Renal cortical epithelial cell (primary cell): ENCODE data around the gene TLE1. TPM values are rescaled to one million over a fixed set of nuclear protein-coding genes. Genes with fewer than 3 reads are reported as not detected.
"Not testable (repeated sequence)": the region's sequence is repeated elsewhere in the genome, so short reads cannot be mapped to it uniquely, and the experiment has no call there.

ENCODE experiments used
- DNase-seq: peaks from one replicate; pipeline ENCODE4 v3.0.0-alpha.2; 2011; ENCODE audit warnings: low read depth
- total RNA-seq: library from RNA; depleted of rRNA; stranded (reverse); fragments of >200 nt; gene quantifications from 2 replicates; pipeline ENCODE4 v1.2.3, GENCODE V29; 2014

Gene TLE1
- total RNA-seq, 1 donor from 2014 or later = 103 TPM

DNA sequence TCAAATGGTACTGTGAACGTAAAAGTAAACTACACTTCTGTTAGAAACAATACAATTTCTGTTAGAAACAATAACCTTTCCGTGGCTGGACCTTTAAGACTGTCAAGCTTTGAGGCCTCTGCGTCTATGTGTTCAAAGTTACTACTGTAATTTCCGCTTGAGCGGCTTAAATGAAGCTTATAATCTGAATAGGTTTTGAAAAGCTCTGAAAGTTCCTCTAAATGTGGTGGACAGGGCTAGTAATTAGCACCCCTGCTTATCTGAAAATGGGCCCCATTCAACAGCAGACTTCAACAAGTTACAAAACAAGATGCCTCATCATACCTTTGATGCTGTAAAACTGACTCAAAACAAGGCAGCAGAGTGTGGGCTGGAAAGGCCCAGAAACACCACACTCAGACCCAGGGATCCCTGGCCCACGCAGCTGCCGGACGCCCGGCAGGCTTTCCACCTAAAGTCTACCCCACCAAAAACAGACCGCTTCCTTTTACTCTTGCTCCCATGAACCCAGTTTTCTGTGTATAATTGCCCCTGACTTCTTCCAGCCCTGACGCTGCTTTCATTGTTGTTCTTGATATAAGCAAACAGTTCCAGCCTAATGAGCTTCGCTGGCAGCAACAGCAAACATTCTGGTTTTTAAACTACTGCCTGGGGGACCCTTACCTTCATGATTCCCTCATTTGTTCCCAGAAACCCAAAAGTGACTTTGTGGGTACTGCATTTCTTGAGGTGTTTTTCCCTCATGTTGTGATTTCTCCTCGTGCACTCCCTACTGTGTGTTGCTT is 66.7 kb downstream of the TLE1 start:
- DNase-seq = no peak

DNA sequence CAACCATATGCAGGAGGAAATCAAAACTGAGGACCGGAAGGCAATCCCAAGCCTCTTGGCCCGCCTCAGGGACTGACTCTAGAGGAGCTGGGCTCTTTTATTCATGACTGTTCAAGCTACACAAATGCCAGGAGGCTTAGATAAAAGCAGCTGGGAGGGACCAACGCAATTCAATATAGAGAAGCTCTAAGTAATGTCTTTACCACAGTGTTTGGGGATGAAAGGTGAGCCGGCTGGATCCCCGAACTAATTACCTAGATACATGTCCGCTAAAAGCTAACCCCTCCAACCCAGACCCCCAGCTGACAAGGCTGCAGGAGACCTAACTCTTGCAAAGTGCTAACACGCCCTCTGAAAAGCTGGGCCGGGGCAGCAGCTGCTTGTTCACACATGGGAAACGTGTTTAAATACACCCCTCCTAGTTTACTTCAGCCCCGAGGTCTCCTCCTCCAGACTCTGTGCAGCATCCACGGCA is 67.5 kb downstream of the TLE1 start:
- no peak for DNase-seq

DNA sequence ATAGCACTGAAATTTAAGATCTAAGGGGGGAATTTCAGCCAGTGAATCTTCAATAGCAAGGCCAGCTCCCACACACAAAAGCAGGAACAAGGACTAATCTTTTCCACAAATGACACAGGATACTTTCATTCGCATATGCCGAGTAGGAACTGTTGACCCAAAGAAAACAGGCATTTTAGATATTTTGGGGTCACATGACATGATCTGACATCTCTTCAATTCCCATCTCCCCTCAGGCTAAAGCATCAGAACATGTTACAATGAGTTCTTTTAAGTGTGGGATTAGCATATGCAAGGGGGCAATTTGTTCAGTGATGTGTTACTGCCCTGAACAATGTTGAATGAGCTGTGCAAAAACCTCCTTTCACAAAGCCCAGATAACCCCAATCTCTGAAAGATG is 68.2 kb downstream of the TLE1 start:
- DNase-seq = no peak

GRCh38 chr9:81620002-81620390 is 69.4 kb downstream of the TLE1 start:
- no peak for DNase-seq

DNA sequence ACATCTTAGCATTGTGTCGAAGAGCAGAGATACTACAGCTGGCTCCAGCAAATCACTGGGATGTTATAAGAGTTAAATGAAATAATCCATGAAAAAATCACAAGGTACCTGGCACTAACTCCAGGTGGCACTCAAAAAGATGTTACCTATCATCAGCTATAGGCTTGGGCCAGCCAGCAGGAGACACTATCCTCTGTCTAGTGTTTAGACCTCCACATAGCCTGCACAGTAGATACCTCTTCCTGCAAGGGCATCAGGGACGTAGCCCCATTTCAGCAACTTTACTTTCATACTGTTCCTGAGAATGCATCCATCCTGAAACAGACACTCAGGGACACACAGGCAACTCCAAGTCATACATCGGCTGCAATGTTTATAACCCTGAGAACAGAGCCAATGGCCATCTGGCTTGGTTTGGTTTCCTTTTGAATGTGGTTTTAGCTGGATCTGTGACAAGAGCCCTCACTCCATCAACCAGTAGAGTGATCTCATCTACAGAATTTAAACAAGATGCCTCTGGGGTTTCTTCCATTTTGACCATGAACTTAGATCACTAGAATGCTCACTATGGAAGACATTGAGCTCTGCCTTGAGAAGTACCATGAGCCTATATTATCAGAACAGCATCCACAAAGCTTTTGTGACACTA is 69.9 kb downstream of the TLE1 start:
- no peak for DNase-seq

DNA sequence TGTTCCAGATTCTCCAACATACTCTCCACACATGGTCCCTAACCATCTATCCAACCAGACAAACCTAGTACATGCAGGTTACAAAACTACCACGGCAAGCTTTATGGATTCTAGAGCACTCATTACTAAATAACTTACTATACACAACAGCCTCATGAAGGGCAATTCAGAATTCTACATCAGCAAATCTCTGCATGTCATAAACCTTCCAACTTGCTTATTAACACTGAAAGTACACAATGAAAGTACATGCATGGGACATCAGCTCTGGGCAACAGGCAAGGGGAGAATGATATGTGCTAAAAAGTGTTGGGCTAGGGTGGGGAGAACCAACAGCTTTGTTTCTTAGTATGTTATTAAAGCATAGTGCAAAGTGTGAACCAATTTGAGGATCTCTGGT is 70.4 kb downstream of the TLE1 start:
- DNase-seq = no peak

DNA sequence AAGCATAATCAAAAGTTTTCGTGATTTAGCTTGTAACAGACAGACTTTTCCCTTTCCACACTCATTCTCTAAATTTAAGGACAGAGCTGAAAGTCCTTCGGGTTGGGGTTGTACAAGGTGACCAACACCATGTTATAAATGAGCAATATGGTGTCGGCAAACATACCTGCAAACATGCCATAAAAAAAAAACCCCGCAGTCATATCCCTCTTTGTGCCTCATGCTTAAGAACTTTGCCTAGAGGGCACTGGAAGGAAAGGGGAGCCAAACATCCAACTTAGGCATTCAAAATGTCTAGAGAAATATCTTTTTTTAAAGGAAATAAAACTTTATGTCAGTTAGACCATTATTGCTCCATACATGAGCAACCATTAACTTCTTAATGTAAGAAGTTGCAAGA is 73.2 kb downstream of the TLE1 start:
- no peak for DNase-seq

GRCh38 chr9:81614335-81614734 is 75.0 kb downstream of the TLE1 start:
- DNase-seq = no peak

DNA sequence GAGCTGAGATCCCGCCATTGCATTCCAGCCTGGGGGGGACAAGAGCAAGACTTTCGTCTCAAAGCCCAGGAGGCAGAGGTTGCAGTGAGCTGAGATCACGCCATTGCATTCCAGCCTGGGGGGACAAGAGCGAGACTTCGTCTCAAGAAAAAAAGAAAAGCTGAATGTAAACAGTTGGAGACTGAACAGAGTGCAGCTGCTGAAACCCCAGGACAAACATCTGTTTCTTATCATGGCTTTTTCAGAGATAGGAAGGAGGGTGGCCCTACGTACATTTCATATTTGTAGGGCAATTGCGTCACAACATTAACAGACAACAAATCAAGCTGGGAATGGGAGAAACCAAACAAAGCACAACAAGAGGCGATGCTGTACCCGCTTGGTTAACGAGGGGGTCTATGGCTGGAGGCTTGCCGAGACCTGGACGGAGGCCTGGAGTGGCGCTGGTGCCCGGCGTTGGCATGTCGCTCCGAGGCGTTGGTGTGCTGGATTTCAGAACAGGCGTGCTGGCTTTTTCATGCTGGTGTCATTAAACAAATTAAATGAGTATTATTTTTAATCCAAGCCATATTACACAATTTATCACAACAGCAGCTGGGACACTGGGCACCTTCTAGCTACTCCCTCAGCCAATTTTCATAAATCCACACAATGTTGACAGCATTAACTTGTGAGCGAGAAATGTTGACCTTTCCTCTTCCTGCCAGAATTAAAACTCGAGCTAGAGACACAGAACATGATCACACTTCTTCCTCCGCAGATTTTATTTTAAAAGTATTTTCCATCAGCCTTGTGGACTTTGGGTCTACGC is 76.1 kb downstream of the TLE1 start:
- no peak for DNase-seq

- DNase-seq = no peak
Observed at GRCh38 chr9:81611664-81612063, 77.7 kb downstream of the TLE1 start.

- DNase-seq = no peak
Observed at GRCh38 chr9:81610740-81611107, 78.6 kb downstream of the TLE1 start.

- peak; percentile 86 for DNase-seq
Observed at GRCh38 chr9:81609782-81610739, 79.3 kb downstream of the TLE1 start.

GRCh38 chr9:81608289-81608657 is 81.1 kb downstream of the TLE1 start:
- no peak for DNase-seq

DNA sequence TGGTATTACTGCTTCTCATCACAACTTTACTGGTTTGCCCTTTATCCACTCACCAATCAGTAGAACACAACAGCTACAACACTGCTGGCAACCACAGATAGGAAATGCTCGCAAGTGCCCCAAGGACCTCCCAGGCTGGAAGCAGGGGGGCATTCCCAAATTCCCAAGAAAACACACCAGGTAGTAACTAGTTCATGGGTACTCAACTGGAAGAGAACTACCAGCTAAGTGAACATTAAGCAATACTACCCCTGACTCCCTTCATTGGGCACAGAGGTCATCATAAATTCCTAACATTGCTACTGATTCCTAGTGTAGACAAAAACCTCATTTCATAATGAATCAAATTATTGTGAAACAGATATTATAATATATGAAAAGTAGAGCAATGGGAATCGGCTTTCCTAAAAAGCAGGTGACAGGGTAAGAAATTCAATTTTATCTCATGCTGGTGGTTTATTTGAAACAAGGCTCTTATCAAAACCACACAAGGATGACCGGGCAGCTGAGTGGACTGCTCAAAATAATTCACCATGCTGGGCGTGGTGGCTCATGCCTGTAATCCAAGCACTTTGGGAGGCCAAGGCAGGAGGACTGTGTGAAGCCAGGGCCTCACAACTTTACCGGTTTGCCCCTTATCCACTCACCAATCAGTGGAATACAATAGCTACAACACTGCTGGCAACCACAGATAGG is 81.6 kb downstream of the TLE1 start:
- DNase-seq = peak; percentile 93

- not testable (repeated sequence) for DNase-seq
Observed at GRCh38 chr9:81606261-81606660, 83.1 kb downstream of the TLE1 start.

DNA sequence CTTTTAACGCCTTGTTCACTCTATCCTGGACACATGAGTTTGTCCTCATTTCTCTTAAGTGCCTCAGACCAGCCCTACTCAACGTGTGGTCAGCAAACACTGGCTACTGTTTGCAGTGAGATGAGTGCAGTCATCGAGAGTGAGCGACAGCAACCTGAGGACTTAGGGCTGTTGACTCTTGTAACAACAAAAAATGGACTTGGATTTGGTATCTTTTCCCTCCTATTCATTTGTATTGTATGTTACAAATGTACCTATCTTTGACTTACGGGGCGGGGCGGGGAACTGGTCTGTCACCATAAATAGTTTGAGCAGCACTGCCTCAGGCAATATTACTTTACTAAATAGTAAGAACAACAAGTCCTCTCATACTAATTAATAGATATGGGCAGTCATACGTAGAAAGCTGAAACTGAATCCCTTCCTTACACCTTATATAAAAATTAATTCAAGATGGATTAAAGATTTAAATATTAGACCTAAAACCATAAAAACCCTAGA is 84.1 kb downstream of the TLE1 start:
- peak; percentile 27 for DNase-seq

DNA sequence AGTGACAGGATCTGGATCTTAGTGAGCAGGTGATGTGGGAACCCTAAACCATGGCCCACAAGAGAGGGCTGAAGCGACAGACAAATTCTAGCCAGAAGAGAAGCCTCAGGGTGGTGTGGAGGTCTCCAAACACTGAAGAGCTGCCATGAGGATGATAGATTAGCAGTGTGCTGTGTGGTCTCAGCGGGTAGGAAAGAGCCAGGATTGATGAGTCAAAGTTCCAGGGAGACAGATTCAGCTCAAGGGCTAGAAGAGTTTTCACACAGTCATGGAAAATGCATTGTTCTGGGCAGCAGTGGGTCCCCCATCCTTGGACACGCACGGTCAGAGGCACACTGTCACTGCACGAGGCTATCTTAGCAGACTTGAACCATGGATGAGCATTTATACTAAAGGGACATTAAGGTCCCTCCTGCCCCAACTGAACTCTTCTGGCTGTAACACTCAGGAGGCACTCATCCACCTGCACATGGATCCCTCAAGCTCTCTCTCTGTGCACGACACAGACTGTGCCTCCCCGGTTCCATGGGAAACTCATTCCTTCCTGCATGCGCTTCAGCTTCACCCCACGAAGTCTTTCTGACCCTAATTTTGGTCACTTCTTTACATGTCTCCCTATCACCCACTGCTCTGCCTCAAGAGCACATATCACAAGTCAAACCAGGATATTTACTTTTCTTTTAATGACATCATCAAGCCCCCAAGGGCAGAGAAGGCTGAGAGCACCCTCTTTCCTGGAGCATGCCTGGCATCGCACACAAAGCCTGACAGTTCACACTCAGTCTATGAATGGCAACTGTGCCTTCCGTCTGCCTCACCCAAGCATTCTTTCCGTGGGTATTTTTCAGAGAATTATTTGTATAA is 84.8 kb downstream of the TLE1 start:
- no peak for DNase-seq

DNA sequence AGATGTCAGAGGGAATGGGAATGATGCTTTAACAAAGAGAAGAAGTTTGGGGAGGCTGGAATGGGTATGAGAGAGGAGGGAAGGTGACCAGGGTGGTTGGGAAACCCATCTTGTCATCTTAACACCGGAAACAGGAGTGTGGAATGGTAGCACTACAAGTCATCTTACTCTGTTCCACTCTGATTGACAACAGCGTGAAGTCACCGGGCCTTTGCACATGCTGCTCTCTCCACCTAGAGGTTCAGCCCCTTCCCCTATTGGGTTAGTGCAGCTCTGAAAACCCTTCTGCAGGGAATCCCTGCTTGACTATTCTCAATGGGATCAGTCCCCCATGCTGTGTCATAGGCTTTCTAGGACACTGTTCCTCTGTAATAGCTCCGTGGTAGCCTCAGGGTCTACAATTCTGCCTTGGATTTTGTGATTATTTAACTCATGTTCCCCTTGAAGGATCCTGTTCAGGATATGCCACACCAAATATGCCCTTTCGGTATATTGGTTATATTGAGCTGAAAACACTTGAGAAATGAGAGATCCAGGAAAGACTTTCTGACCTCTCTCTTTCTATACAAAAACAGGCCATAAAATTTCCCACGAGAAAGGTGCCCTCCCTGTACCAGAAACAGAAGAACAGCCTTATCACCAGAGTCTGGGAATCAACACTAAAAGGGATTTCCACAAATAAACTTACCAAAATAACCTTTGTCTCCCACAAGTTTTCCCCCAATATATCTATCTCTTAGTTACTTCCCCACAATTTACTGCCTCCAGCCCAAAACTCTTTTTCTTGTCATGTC is 86.3 kb downstream of the TLE1 start:
- DNase-seq = no peak
